GM23248 (cell line): ENCODE data around the gene AGRN. TPM values are rescaled to one million over a fixed set of nuclear protein-coding genes. Genes with fewer than 3 reads are reported as not detected.
A peak's percentile ranks its signal among the peaks of the same experiment; 100 is the strongest.
"Not testable (repeated sequence)": the region's sequence is repeated elsewhere in the genome, so short reads cannot be mapped to it uniquely, and the experiment has no call there.

Experiments
- DNase-seq: peaks from one replicate; pipeline ENCODE4 v3.0.0-alpha.2; 2015
- H2AFZ ChIP-seq: fragments of 200-600 bp; sonication (generic); 2 replicates; pipeline ENCODE4 v1.6.1; 2016; ENCODE audit warnings: antibody characterized with exemption
- H3F3A ChIP-seq: fragments of 200-600 bp; sonication (generic); 2 replicates; pipeline ENCODE4 v1.6.1; 2016; ENCODE audit warnings: mild to moderate bottlenecking, antibody characterized with exemption, mixed run types; ENCODE audit not compliant: insufficient read depth
- H3K27ac ChIP-seq: fragments of 200-600 bp; sonication (generic); 2 replicates; pipeline ENCODE4 v1.5.1; 2016; ENCODE audit warnings: mild to moderate bottlenecking
- H3K27me3 ChIP-seq: fragments of 200-600 bp; sonication (generic); replicated peaks from 2 replicates; pipeline ENCODE4 v1.6.1; 2016; ENCODE audit warnings: mild to moderate bottlenecking; ENCODE audit not compliant: insufficient read depth
- H3K36me3 ChIP-seq: fragments of 200-600 bp; sonication (generic); 2 replicates; pipeline ENCODE4 v1.6.1; 2016; ENCODE audit warnings: low read depth, mild to moderate bottlenecking
- H3K4me1 ChIP-seq: fragments of 200-600 bp; sonication (generic); 2 replicates; pipeline ENCODE4 v1.6.1; 2016; ENCODE audit warnings: mild to moderate bottlenecking; ENCODE audit not compliant: insufficient read depth
- H3K4me2 ChIP-seq: fragments of 200-600 bp; sonication (generic); one replicate; pipeline ENCODE4 v1.6.1; 2016; ENCODE audit warnings: mild to moderate bottlenecking; ENCODE audit not compliant: unreplicated experiment
- H3K4me3 ChIP-seq: fragments of 200-600 bp; sonication (generic); 2 replicates; pipeline ENCODE4 v1.5.1; 2016; ENCODE audit warnings: mild to moderate bottlenecking
- H3K79me2 ChIP-seq: fragments of 200-600 bp; sonication (generic); 2 replicates; pipeline ENCODE4 v1.6.1; 2016; ENCODE audit warnings: mild to moderate bottlenecking; ENCODE audit not compliant: insufficient read depth
- H3K9ac ChIP-seq: fragments of 200-600 bp; sonication (generic); 2 replicates; pipeline ENCODE4 v1.6.1; 2016; ENCODE audit warnings: mild to moderate bottlenecking
- H3K9me2 ChIP-seq: fragments of 200-600 bp; sonication (generic); 2 replicates; pipeline ENCODE4 v1.6.1; 2016; ENCODE audit warnings: mixed run types, mild to moderate bottlenecking, moderate library complexity; ENCODE audit not compliant: insufficient read depth
- H3K9me3 ChIP-seq: fragments of 200-600 bp; sonication (generic); one replicate; pipeline ENCODE4 v1.6.1; 2017; ENCODE audit warnings: low read depth
- H4K20me1 ChIP-seq: fragments of 200-600 bp; sonication (generic); 2 replicates; pipeline ENCODE4 v1.6.0; 2016; ENCODE audit not compliant: insufficient read depth
- EZH2 ChIP-seq: fragments of 200-600 bp; sonication (generic); IDR thresholded peaks from 2 replicates; pipeline ENCODE4 v1.6.1; 2018; ENCODE audit warnings: antibody characterized with exemption, mild to moderate bottlenecking; ENCODE audit not compliant: insufficient read depth, poor library complexity, severe bottlenecking
- EZH2phosphoT487 ChIP-seq: fragments of 200-600 bp; sonication (generic); IDR thresholded peaks from 2 replicates; pipeline ENCODE4 v1.6.1; 2018; ENCODE audit warnings: antibody characterized with exemption, moderate library complexity, mild to moderate bottlenecking, low read depth; ENCODE audit not compliant: insufficient read depth
- WGBS, 2 experiments: methylation state at CpG; one replicate each; pipeline ENCODE4 v1.1.6; 2015 to 2017; ENCODE audit warnings: low lambda C conversion rate in 2 of 2, low coverage in 1 of 2; ENCODE audit errors: missing lambda C conversion rate in 2 of 2; 5-methylcytosine and 5-hydroxymethylcytosine counted together
- in situ Hi-C: fragments of 300-500 bp; cut with MboI; formaldehyde crosslinking; loops from 2 replicates; pipeline ENCODE4 v1.15.0; 2020
- polyA plus RNA-seq: library from polyadenylated mRNA; unstranded; fragments of >200 nt; fragmentation: Nextera tagmentation; extraction: Ambion mirVana; gene quantifications from 2 replicates; pipeline ENCODE4 v1.2.1, GENCODE V29; 2016
- total RNA-seq: library from RNA; depleted of rRNA; stranded (reverse); fragments of >200 nt; shearing (Covaris generic); gene quantifications from 2 replicates; pipeline ENCODE4 v1.2.3, GENCODE V29; 2014

The AGRN gene
- total and polyA plus RNA-seq, 2 experiments from 2014 or later, result 1.4 to 43.2 TPM

- 68 to 69% methylated on average over 35 to 37 of the region's 37 CpGs for WGBS, 2 experiments
- in situ Hi-C loops, result no loop called here
Measured at GRCh38 chr1:1006305-1007159, 13.4 kb upstream of the AGRN start.

GRCh38 chr1:1010131-1010530 is 9.8 kb upstream of the AGRN start:
- H3K9me3 ChIP-seq, H3K79me2 ChIP-seq, H3K9me2 ChIP-seq, H2AFZ ChIP-seq, in situ Hi-C loops, H3K4me3 ChIP-seq, H3F3A ChIP-seq, H3K27me3 ChIP-seq, H3K4me2 ChIP-seq, H3K4me1 ChIP-seq, DNase-seq, H3K27ac ChIP-seq, H3K36me3 ChIP-seq, H3K9ac ChIP-seq, H4K20me1 ChIP-seq: not testable (repeated sequence)
- WGBS, 2 experiments, result 79 to 81% methylated on average over 8 of the region's 8 CpGs

More at GRCh38 chr1:1006305-1007159, 13.4 kb upstream of the AGRN start:
- no peak for DNase-seq
- Histone ChIP-seq H3K27me3 (no peaks in the 10 kb centered on the region), H3K9me2 (no peaks in the 10 kb centered on the region), H3K4me3 (no peak overlapping the region), H3K79me2 (no peaks in the 10 kb centered on the region), H3K36me3 (no peaks in the 10 kb centered on the region), H3K27ac (no peak overlapping the region), H2AFZ (no peak overlapping the region), H3K9ac (no peak overlapping the region), H4K20me1 (no peaks in the 10 kb centered on the region), H3K9me3 (no peaks in the 10 kb centered on the region), H3K4me1 (no peaks in the 10 kb centered on the region; the same call in 1 of the 2 replicates), H3F3A (no peaks in the 10 kb centered on the region), H3K4me2 (no peak overlapping the region)
- TF ChIP-seq EZH2 (no peak), EZH2phosphoT487 (no peak)

DNA sequence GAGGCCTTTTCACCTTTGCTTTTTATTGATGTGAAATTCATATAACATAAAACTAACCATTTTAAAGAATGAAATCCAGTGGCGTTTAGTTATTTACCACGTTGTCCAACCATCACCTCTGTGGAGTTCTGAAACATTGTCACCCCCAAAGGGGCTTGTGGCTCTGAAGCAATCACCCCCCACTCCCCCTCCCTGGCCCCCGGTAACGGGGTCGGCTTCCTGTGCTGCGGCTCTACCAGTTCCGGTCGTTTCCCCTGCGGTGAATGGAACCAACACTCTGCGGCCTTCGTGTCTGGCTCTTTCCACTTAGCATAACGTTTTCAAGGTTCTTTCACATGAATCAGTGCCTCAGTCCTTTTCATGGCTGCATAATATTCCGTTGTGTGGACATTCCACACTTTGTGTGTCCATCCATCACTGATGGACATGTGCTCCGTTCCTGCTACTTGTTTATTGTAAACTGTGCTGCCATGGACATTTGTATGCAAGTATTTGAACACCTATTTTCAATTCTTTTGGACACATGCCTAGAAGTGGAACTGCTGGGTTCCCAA is 8.4 kb upstream of the AGRN start:
- Histone ChIP-seq H3K27ac (no peak overlapping the region), H3K4me1 (peaks cover 4% of the 10 kb centered on the region; the same call in 1 of the 2 replicates), H3K9me3 (no peaks in the 10 kb centered on the region), H3K36me3 (no peaks in the 10 kb centered on the region), H3K4me2 (no peak overlapping the region), H3K9me2 (no peaks in the 10 kb centered on the region), H4K20me1 (no peaks in the 10 kb centered on the region), H3K9ac (no peak overlapping the region), H3K79me2 (no peaks in the 10 kb centered on the region), H3K4me3 (no peak overlapping the region), H3K27me3 (no peaks in the 10 kb centered on the region), H2AFZ (no peak overlapping the region), H3F3A (no peaks in the 10 kb centered on the region)
- 83 to 87% methylated on average over 14 of the region's 14 CpGs for WGBS, 2 experiments
- in situ Hi-C loops, result no loop called here
- no peak for DNase-seq
- TF ChIP-seq EZH2, result no peak
- no peak for TF ChIP-seq EZH2phosphoT487

DNA sequence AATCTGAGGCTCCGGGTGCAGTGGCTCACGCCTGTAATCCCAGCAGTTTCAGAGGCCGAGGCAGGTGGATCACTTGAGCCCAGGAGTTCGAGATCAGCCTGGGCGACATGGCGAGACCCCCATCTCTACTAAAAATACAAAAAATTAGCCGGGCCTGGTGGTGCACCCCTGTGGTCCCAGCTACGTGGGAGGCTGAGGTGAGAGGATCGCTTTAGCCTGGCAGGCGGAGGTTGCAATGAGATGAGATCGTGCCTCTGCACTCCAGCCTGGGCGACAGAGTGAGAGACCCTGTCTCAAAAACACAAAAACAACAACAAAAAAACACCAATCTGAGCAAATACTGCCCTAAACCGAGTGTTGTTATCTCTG is 7.2 kb upstream of the AGRN start:
- H3K9me2 ChIP-seq, H3K36me3 ChIP-seq, H3K79me2 ChIP-seq, DNase-seq, H4K20me1 ChIP-seq, H3K27me3 ChIP-seq, in situ Hi-C loops, H3F3A ChIP-seq, H3K4me1 ChIP-seq, H3K9me3 ChIP-seq: not testable (repeated sequence)
- H2AFZ ChIP-seq, result peak overlapping the region; percentile 79
- H3K27ac ChIP-seq, result peak overlapping the region; percentile 55
- WGBS, 2 experiments, result 67% methylated on average over 13 of the region's 13 CpGs
- H3K4me2 ChIP-seq, result peak overlapping the region; percentile 87
- H3K9ac ChIP-seq, result peak overlapping the region; percentile 79
- H3K4me3 ChIP-seq, result peak overlapping the region; percentile 73
